GM12874 (cell line): ENCODE measurements around the gene NKD2.

Experiments used
- CTCF ChIP-seq: IDR thresholded peaks from 2 replicates; pipeline ENCODE4 v1.5.1; 2011; ENCODE audit warnings: low read depth, mild to moderate bottlenecking, control low read depth, low read length, moderate library complexity; ENCODE audit not compliant: insufficient read depth

NKD2 gene

GRCh38 chr5:1039706-1040260 lies 31.2 kb downstream of the NKD2 start:
- no peak for TF ChIP-seq CTCF

- no peak for TF ChIP-seq CTCF
These were observed 32.0 kb downstream of the NKD2 start for GRCh38 chr5:1040571-1040970.

GRCh38 chr5:1041225-1042143 lies 32.9 kb downstream of the NKD2 start:
- no peak for TF ChIP-seq CTCF

GRCh38 chr5:1042626-1043025 lies 34.0 kb downstream of the NKD2 start:
- TF ChIP-seq CTCF = no peak

GRCh38 chr5:1043327-1043726 lies 34.7 kb downstream of the NKD2 start:
- no peak for TF ChIP-seq CTCF

GRCh38 chr5:1044117-1044516 lies 35.5 kb downstream of the NKD2 start:
- no peak for TF ChIP-seq CTCF

- no peak for TF ChIP-seq CTCF
These were observed 37.5 kb downstream of the NKD2 start for GRCh38 chr5:1045960-1046560.
